ENCODE results near the gene FOXD4L4. TPM values are rescaled to one million over a fixed set of nuclear protein-coding genes. Genes with fewer than 3 reads are reported as not detected.
"Not testable (repeated sequence)": the region's sequence is repeated elsewhere in the genome, so short reads cannot be mapped to it uniquely, and the experiment has no call there.

FOXD4L4 gene
- not detected for total RNA-seq

DNA sequence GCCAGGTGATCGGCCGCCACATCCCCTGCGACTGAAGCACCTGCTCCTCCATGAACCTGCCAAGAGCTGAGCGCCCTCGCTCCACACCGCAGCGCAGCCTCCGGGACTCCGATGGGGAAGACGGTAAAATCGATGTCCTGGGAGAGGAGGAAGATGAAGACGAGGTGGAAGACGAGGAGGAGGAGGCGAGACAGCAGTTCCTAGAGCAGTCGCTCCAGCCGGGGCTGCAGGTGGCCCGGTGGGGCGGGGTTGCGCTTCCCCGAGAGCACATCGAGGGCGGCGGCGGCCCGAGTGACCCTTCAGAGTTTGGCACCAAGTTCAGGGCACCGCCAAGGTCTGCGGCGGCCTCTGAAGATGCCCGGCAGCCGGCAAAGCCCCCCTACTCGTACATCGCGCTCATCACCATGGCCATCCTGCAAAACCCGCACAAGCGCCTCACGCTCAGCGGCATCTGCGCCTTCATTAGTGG lies at the start of gene FOXD4L4:
FOXD4L4 (plus strand) TSS at position 51 of the 469 bp plus-strand sequence; CDS start at position 51, 0 bp downstream.
- H3K9me3 ChIP-seq; H3K27ac ChIP-seq; H3K27me3 ChIP-seq; intact Hi-C loops (cut with DNase I); H3K36me3 ChIP-seq; H3K4me1 ChIP-seq; DNase-seq (ENCODE audit: low spot score in 2 of 2); H3K4me3 ChIP-seq: not testable (repeated sequence)

DNA sequence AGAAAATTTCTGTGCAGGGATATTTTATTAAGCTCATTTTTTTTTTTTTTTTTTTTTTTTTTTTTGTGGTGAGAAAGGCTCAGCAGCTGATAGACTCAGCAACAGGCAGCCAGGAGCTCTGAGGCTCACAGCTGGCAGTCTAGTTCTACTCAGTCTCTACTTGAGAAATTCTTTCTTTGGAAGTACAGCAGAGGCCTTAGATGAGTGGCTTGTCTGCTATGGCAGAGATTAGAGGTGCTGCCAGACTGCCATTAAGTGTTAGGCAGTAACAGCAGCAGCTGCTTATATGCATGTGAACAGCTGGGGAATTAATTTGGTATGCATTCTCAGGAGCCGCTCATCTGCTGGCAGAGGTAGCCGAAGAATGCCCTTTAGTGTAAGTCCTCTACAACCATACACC lies 33.4 kb upstream of the FOXD4L4 start:
- DNase-seq (ENCODE audit: low spot score in 2 of 2); H3K36me3 ChIP-seq; H3K27me3 ChIP-seq; H3K4me3 ChIP-seq; H3K9me3 ChIP-seq; H3K27ac ChIP-seq; intact Hi-C loops (cut with DNase I); H3K4me1 ChIP-seq: not testable (repeated sequence)

DNA sequence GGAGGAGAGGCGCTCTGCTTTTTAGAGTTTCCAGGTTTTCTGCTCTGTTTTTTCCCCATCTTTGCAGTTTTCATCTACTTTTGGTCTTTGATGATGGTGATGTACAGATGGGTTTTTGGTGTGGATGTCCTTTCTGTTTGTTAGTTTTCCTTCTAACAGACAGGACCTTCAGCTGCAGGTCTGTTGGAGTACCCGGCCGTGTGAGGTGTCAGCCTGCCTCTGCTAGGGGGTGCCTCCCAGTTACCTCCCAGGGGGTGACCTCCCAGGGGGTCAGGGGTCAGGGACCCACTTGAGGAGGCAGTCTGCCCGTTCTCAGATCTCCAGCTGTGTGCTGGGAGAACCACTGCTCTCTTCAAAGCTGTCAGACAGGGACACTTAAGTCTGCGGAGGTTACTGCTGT lies 22.5 kb upstream of the FOXD4L4 start:
- H3K36me3 ChIP-seq; H3K4me1 ChIP-seq; H3K27ac ChIP-seq; DNase-seq (ENCODE audit: low spot score in 2 of 2); intact Hi-C loops (cut with DNase I); H3K9me3 ChIP-seq; H3K4me3 ChIP-seq; H3K27me3 ChIP-seq: not testable (repeated sequence)

DNA sequence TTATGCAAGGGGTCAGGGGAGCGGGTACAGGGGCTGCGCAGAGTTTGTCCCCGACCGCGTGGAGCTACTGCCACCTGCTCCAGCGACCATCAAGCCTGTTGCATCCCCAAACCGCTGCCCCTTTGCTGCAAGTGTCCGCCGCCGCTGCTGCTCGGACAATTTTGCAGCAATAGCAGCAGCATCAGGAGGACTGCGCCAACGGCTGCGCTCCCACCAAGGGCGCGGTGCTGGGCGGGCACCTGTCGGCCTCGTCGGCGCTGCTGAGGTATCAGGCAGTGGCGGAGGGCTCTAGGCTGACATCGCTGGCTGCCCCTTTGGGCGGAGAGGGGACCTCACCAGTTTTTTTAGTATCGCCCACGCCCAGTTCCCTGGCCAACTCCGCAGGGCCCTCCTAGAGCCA lies 1.2 kb downstream of the FOXD4L4 start:
- H3K4me3 ChIP-seq; H3K36me3 ChIP-seq; H3K27ac ChIP-seq; H3K4me1 ChIP-seq; H3K9me3 ChIP-seq; DNase-seq (ENCODE audit: low spot score in 2 of 2); H3K27me3 ChIP-seq; intact Hi-C loops (cut with DNase I): not testable (repeated sequence)

Other genes starting within 250 kb of the FOXD4L4 start
- 9.2 TPM for gene ZNG1E, start 61.2 kb upstream of the FOXD4L4 start, total RNA-seq